ENCODE data around the gene KIF6.
"Not testable (repeated sequence)": the region's sequence is repeated elsewhere in the genome, so short reads cannot be mapped to it uniquely, and the experiment has no call there.

The KIF6 gene

GRCh38 chr6:39707962-39708683, 17.1 kb downstream of the KIF6 start:
- no peak for DNase-seq

- DNase-seq, result no peak
Observed at GRCh38 chr6:39706819-39707335, 18.3 kb downstream of the KIF6 start.

GRCh38 chr6:39702265-39702664, 22.9 kb downstream of the KIF6 start:
- DNase-seq, result no peak

GRCh38 chr6:39700362-39700761, 24.8 kb downstream of the KIF6 start:
- DNase-seq, result no peak

GRCh38 chr6:39698789-39699188, 26.4 kb downstream of the KIF6 start:
- no peak for DNase-seq

- DNase-seq, result no peak
Observed at GRCh38 chr6:39696986-39697788, 28.0 kb downstream of the KIF6 start.

GRCh38 chr6:39695447-39695846, 29.8 kb downstream of the KIF6 start:
- DNase-seq, result no peak

GRCh38 chr6:39693206-39693605, 32.0 kb downstream of the KIF6 start:
- DNase-seq, result no peak

GRCh38 chr6:39688494-39688893, 36.7 kb downstream of the KIF6 start:
- DNase-seq, result no peak

GRCh38 chr6:39686976-39687375, 38.2 kb downstream of the KIF6 start:
- no peak for DNase-seq

GRCh38 chr6:39685938-39686337, 39.3 kb downstream of the KIF6 start:
- DNase-seq, result no peak

- DNase-seq, result no peak
Observed at GRCh38 chr6:39685489-39685826, 39.8 kb downstream of the KIF6 start.

- no peak for DNase-seq
Observed at GRCh38 chr6:39684790-39685488, 40.3 kb downstream of the KIF6 start.

- no peak for DNase-seq
Observed at GRCh38 chr6:39681674-39682121, 43.5 kb downstream of the KIF6 start.

- no peak for DNase-seq
Observed at GRCh38 chr6:39678914-39679313, 46.3 kb downstream of the KIF6 start.

- DNase-seq, result not testable (repeated sequence)
Observed at GRCh38 chr6:39677318-39677717, 47.9 kb downstream of the KIF6 start.

GRCh38 chr6:39670519-39670918, 54.7 kb downstream of the KIF6 start:
- no peak for DNase-seq

- no peak for DNase-seq
Observed at GRCh38 chr6:39669973-39670342, 55.2 kb downstream of the KIF6 start.

- DNase-seq, result no peak
Observed at GRCh38 chr6:39669207-39669972, 55.8 kb downstream of the KIF6 start.

- no peak for DNase-seq
Observed at GRCh38 chr6:39666706-39667489, 58.3 kb downstream of the KIF6 start.

GRCh38 chr6:39665861-39666260, 59.3 kb downstream of the KIF6 start:
- DNase-seq, result no peak

- peak in 1 of 3 experiments; percentile 14 for DNase-seq
Observed at GRCh38 chr6:39664173-39664572, 61.0 kb downstream of the KIF6 start.
